ENCODE results near the gene RBBP4.

RBBP4 gene

GRCh38 chr1:32651461-32652073 lies 559 bp downstream of the RBBP4 start (continued):
- TF ChIP-seq MZF1 (tag by site-specific recombination; IDR thresholded peaks at IDR 0.05; ENCODE audit: borderline replicate concordance): no peak
- TF ChIP-seq ZNF837 (tag by site-specific recombination; IDR thresholded peaks at IDR 0.05): no peak
- peak; percentile 11; the same call in 1 of the 2 replicates for TF ChIP-seq ZNF785 (tag by site-specific recombination; IDR thresholded peaks at IDR 0.05)
- TF ChIP-seq ZNF692 (tag by site-specific recombination; IDR thresholded peaks at IDR 0.05): peak; percentile 83
- TF ChIP-seq ZNF610 (tag by site-specific recombination; IDR thresholded peaks at IDR 0.05; ENCODE audit: borderline replicate concordance): no peak
- TF ChIP-seq ZNF404 (tag by site-specific recombination; IDR thresholded peaks at IDR 0.05): no peak
- TF ChIP-seq ZNF239 (tag by site-specific recombination; IDR thresholded peaks at IDR 0.05): no peak
- no peak for TF ChIP-seq ZNF580 (tag by site-specific recombination; IDR thresholded peaks at IDR 0.05)
- TF ChIP-seq OSR2 (tag by site-specific recombination; IDR thresholded peaks at IDR 0.05): no peak
- TF ChIP-seq PRDM10 (tag by site-specific recombination; IDR thresholded peaks at IDR 0.05): peak; percentile 92
- TF ChIP-seq KLF9 (tag by site-specific recombination; IDR thresholded peaks at IDR 0.05; ENCODE audit: low read depth): no peak
- no peak for TF ChIP-seq ZNF148 (tag by site-specific recombination; IDR thresholded peaks at IDR 0.05; ENCODE audit: borderline replicate concordance)
- no peak for TF ChIP-seq ZNF132 (tag by site-specific recombination; IDR thresholded peaks at IDR 0.05; ENCODE audit: borderline replicate concordance)
- no peak for TF ChIP-seq ZNF629 (tag by site-specific recombination; IDR thresholded peaks at IDR 0.05)
- no peak for TF ChIP-seq BCL11B (tag by site-specific recombination; IDR thresholded peaks at IDR 0.05; ENCODE audit: low read depth)
- TF ChIP-seq SALL2 (tag by site-specific recombination; IDR thresholded peaks at IDR 0.05; ENCODE audit: borderline replicate concordance): no peak
- no peak for TF ChIP-seq ZNF292 (tag by site-specific recombination; IDR thresholded peaks at IDR 0.05; ENCODE audit: borderline replicate concordance, low read depth)
- TF ChIP-seq ZNF677 (tag by site-specific recombination; IDR thresholded peaks at IDR 0.05): 0 out of 2 replicates have a peak, but pooled peaks have one; percentile 5
- no peak for TF ChIP-seq ZNF26 (tag by site-specific recombination; IDR thresholded peaks at IDR 0.05)
- TF ChIP-seq TRIM28 (IDR thresholded peaks at IDR 0.05; ENCODE audit: borderline replicate concordance, low read length): no peak
- TF ChIP-seq ZNF121 (tag by site-specific recombination; IDR thresholded peaks at IDR 0.05): 0 out of 2 replicates have a peak, but pooled peaks have one; percentile 58
- no peak for TF ChIP-seq ZBTB8A (tag by site-specific recombination; IDR thresholded peaks at IDR 0.05)
- TF ChIP-seq ZSCAN16 (tag by site-specific recombination; IDR thresholded peaks at IDR 0.05): no peak
- peak; percentile 3; the same call in 1 of the 2 replicates for TF ChIP-seq PRDM4 (tag by site-specific recombination; IDR thresholded peaks at IDR 0.05)
- TF ChIP-seq KLF7 (tag by site-specific recombination; IDR thresholded peaks at IDR 0.05; ENCODE audit: borderline replicate concordance): no peak
- no peak for TF ChIP-seq SCRT1 (tag by site-specific recombination; IDR thresholded peaks at IDR 0.05; ENCODE audit: borderline replicate concordance)

Data from HEK293 (cell line).